HEK293 (cell line): ENCODE data around the gene FBXO9.
A peak's percentile ranks its signal among the peaks of the same experiment; 100 is the strongest.

Source experiments
- CTCF ChIA-PET: fragments of 350-600 bp; formaldehyde crosslinking; extraction: SDS; loops from one replicate; lab custom pipeline; 2021; ENCODE audit warnings: antibody characterized with exemption; lab: Yijun Ruan, JAX
- POLR2A ChIA-PET: fragments of 300-600 bp; formaldehyde crosslinking; extraction: SDS; loops from one replicate; lab custom pipeline; 2020; ENCODE audit warnings: antibody characterized with exemption, inconsistent platforms; lab: Yijun Ruan, JAX
- H3K27ac ChIP-seq: fragments of 200-500 bp; sonication (Bioruptor generic); 2 replicates; pipeline ENCODE4 v1.5.1; 2014; ENCODE audit warnings: low read depth, low read length, control low read depth, inconsistent platforms; ENCODE audit errors: extremely low read depth
- H3K36me3 ChIP-seq, 2 experiments: fragments of 200-500 bp in 1 of 2; sonication (Bioruptor generic) in 1 of 2; 1 replicate in 1 of 2; 2 replicates in 1 of 2; pipeline ENCODE4 v1.5.1; 2014 to 2017; ENCODE audit warnings: inconsistent platforms in 2 of 2, low read length in 2 of 2; ENCODE audit not compliant: control insufficient read depth in 2 of 2, insufficient read depth in 1 of 2
- H3K4me1 ChIP-seq: fragments of 200-500 bp; sonication (Bioruptor generic); 2 replicates; pipeline ENCODE4 v1.5.1; 2014; ENCODE audit warnings: mild to moderate bottlenecking, low read length, inconsistent platforms; ENCODE audit not compliant: control insufficient read depth, insufficient read depth
- H3K4me3 ChIP-seq: 2 replicates; pipeline ENCODE4 v1.5.1; 2011; ENCODE audit warnings: low read depth, mild to moderate bottlenecking, control low read depth, low read length, moderate library complexity
- H3K9me3 ChIP-seq: fragments of 200-500 bp; sonication (Bioruptor generic); 2 replicates; pipeline ENCODE4 v1.5.1; 2014; ENCODE audit warnings: low read depth, low read length, inconsistent platforms; ENCODE audit not compliant: control insufficient read depth, insufficient read depth
- HOXD13 ChIP-seq: sonication (generic); formaldehyde crosslinking; IDR thresholded peaks from 2 replicates; pipeline ENCODE4 v1.8.0; 2022; ENCODE audit warnings: missing genetic modification reagents, borderline replicate concordance
- KLF9 ChIP-seq: fragments of 450-650 bp; formaldehyde crosslinking; IDR thresholded peaks from 2 replicates; pipeline ENCODE4 v1.5.1; 2016; ENCODE audit warnings: missing biosample characterization, missing genetic modification characterization, low read depth
- OSR2 ChIP-seq: fragments of 450-650 bp; formaldehyde crosslinking; IDR thresholded peaks from 2 replicates; pipeline ENCODE4 v1.5.1; 2016; ENCODE audit warnings: missing biosample characterization, missing genetic modification characterization
- PRDM4 ChIP-seq: fragments of 450-650 bp; formaldehyde crosslinking; IDR thresholded peaks from 2 replicates; pipeline ENCODE4 v1.5.1; 2017; ENCODE audit warnings: missing biosample characterization, missing genetic modification characterization
- REPIN1 ChIP-seq: fragments of 450-650 bp; formaldehyde crosslinking; IDR thresholded peaks from 2 replicates; pipeline ENCODE4 v1.5.1; 2017; ENCODE audit warnings: missing biosample characterization, missing genetic modification characterization, low read depth
- SCRT2 ChIP-seq: fragments of 450-650 bp; formaldehyde crosslinking; IDR thresholded peaks from 2 replicates; pipeline ENCODE4 v1.5.1; 2016; ENCODE audit warnings: missing biosample characterization, missing genetic modification characterization
- ZBTB17 ChIP-seq: fragments of 450-650 bp; formaldehyde crosslinking; IDR thresholded peaks from 2 replicates; pipeline ENCODE4 v1.5.1; 2016; ENCODE audit warnings: missing biosample characterization, missing genetic modification characterization
- ZBTB44 ChIP-seq: fragments of 450-650 bp; IDR thresholded peaks from 2 replicates; pipeline ENCODE4 v1.5.1; 2018; ENCODE audit warnings: missing biosample characterization, mild to moderate bottlenecking, missing genetic modification characterization
- ZFP37 ChIP-seq: fragments of 450-650 bp; formaldehyde crosslinking; IDR thresholded peaks from 2 replicates; pipeline ENCODE4 v1.5.1; 2016; ENCODE audit warnings: missing biosample characterization, missing genetic modification characterization
- ZFP41 ChIP-seq: fragments of 450-650 bp; formaldehyde crosslinking; IDR thresholded peaks from 2 replicates; pipeline ENCODE4 v1.5.1; 2016; ENCODE audit warnings: missing biosample characterization, missing genetic modification characterization, borderline replicate concordance
- ZIC2 ChIP-seq: fragments of 450-650 bp; formaldehyde crosslinking; IDR thresholded peaks from 2 replicates; pipeline ENCODE4 v1.5.1; 2016; ENCODE audit warnings: missing biosample characterization, missing genetic modification characterization
- ZNF112 ChIP-seq: fragments of 450-650 bp; formaldehyde crosslinking; IDR thresholded peaks from 2 replicates; pipeline ENCODE4 v1.5.0; 2017; ENCODE audit warnings: missing biosample characterization, missing genetic modification characterization
- ZNF184 ChIP-seq: fragments of 450-650 bp; IDR thresholded peaks from 2 replicates; pipeline ENCODE4 v1.5.1; 2018; ENCODE audit warnings: missing biosample characterization, mild to moderate bottlenecking, missing genetic modification characterization
- ZNF350 ChIP-seq: fragments of 450-650 bp; formaldehyde crosslinking; IDR thresholded peaks from 2 replicates; pipeline ENCODE4 v1.5.0; 2017; ENCODE audit warnings: missing biosample characterization, mild to moderate bottlenecking, missing genetic modification characterization
- ZNF529 ChIP-seq: fragments of 450-650 bp; formaldehyde crosslinking; IDR thresholded peaks from 2 replicates; pipeline ENCODE4 v1.5.1; 2017; ENCODE audit warnings: missing genetic modification characterization, missing biosample characterization; ENCODE audit not compliant: insufficient replicate concordance
- ZNF558 ChIP-seq: fragments of 450-650 bp; formaldehyde crosslinking; IDR thresholded peaks from 2 replicates; pipeline ENCODE4 v1.5.1; 2016; ENCODE audit warnings: missing biosample characterization, missing genetic modification characterization
- ZNF600 ChIP-seq: fragments of 450-650 bp; formaldehyde crosslinking; IDR thresholded peaks from 2 replicates; pipeline ENCODE4 v1.5.1; 2016; ENCODE audit warnings: missing biosample characterization, missing genetic modification characterization
- ZNF621 ChIP-seq: fragments of 450-650 bp; formaldehyde crosslinking; IDR thresholded peaks from 2 replicates; pipeline ENCODE4 v1.5.1; 2017; ENCODE audit warnings: missing biosample characterization, missing genetic modification characterization
- ZNF660 ChIP-seq: fragments of 450-650 bp; IDR thresholded peaks from 2 replicates; pipeline ENCODE4 v1.5.1; 2018; ENCODE audit warnings: missing biosample characterization, mild to moderate bottlenecking, missing genetic modification characterization
- ZNF747 ChIP-seq: fragments of 450-650 bp; formaldehyde crosslinking; IDR thresholded peaks from 2 replicates; pipeline ENCODE4 v1.5.1; 2016; ENCODE audit warnings: missing biosample characterization, missing genetic modification characterization
- ZNF792 ChIP-seq: fragments of 450-650 bp; formaldehyde crosslinking; IDR thresholded peaks from 2 replicates; pipeline ENCODE4 v1.5.1; 2016; ENCODE audit warnings: missing biosample characterization, missing genetic modification characterization
- ZSCAN16 ChIP-seq: fragments of 450-650 bp; formaldehyde crosslinking; IDR thresholded peaks from 2 replicates; pipeline ENCODE4 v1.5.1; 2016; ENCODE audit warnings: missing biosample characterization, missing genetic modification characterization
- TF ChIP-seq, protein P1 (sequence below): fragments of 450-650 bp; formaldehyde crosslinking; IDR thresholded peaks from 2 replicates; pipeline ENCODE4 v1.5.1; 2016; ENCODE audit warnings: missing biosample characterization, missing genetic modification characterization
- TF ChIP-seq, protein P2 (sequence below): fragments of 450-650 bp; formaldehyde crosslinking; IDR thresholded peaks from 2 replicates; pipeline ENCODE4 v1.5.1; 2016; ENCODE audit warnings: missing biosample characterization, missing genetic modification characterization
- TF ChIP-seq, protein P3 (sequence below): fragments of 450-650 bp; formaldehyde crosslinking; IDR thresholded peaks from 2 replicates; pipeline ENCODE4 v1.5.1; 2016; ENCODE audit warnings: missing biosample characterization, missing genetic modification characterization, low read depth

Gene FBXO9

DNA sequence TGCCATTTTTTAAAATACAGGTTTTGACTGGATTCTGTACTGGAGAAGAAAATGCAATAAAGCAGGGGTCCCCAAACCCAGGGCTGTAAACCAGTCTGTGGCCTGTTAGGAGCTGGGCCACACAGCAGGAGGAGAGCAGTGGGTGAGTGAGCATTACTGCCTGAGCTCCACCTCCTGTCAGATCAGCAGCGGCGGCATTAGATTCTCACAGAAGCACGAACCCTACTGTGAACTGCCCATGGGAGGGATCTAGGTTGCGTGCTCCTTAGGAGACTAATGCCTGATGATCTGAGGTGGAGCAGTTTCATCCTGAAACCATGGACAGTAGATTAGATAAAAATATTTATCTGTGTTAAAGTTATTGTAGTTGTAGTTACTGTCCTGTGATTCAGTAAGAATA is 21.1 kb upstream of the FBXO9 start:
- Histone ChIP-seq H3K4me3 (no peak overlapping the region), H3K4me1 (peaks cover 2% of the 10 kb centered on the region; the same call in 1 of the 2 replicates), H3K36me3 (peaks cover 4 to 26% of the 10 kb centered on the region in 2 experiments; a peak in 2 of 3 replicates), H3K9me3 (no peaks in the 10 kb centered on the region), H3K27ac (no peak overlapping the region)
- CTCF ChIA-PET = interaction anchor here (0.7 kb wide), 1 partner anchor 21 kb away, joined by 3 read pairs; the partner anchor contains the start of gene FBXO9
- TF ChIP-seq ZBTB17 (tag by site-specific recombination) = peak; percentile 35; the same call in 1 of the 2 replicates
- TF ChIP-seq ZNF600 (tag by site-specific recombination) = 0 out of 2 replicates have a peak, but pooled peaks have one; percentile 20
- TF ChIP-seq SCRT2 = no peak
- TF ChIP-seq HOXD13 (CRISPR knock-in tag) = no peak
- no peak for TF ChIP-seq ZNF350 (tag by site-specific recombination)
- no peak for TF ChIP-seq ZNF792 (tag by site-specific recombination)
- TF ChIP-seq ZNF621 (tag by site-specific recombination) = no peak
- TF ChIP-seq ZNF529 (tag by site-specific recombination) = no peak
- TF ChIP-seq ZBTB44 (tag by site-specific recombination) = no peak
- TF ChIP-seq, protein P1, sequence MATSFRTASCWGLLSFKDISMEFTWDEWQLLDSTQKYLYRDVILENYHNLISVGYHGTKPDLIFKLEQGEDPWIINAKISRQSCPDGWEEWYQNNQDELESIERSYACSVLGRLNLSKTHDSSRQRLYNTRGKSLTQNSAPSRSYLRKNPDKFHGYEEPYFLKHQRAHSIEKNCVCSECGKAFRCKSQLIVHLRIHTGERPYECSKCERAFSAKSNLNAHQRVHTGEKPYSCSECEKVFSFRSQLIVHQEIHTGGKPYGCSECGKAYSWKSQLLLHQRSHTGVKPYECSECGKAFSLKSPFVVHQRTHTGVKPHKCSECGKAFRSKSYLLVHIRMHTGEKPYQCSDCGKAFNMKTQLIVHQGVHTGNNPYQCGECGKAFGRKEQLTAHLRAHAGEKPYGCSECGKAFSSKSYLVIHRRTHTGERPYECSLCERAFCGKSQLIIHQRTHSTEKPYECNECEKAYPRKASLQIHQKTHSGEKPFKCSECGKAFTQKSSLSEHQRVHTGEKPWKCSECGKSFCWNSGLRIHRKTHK (tag by site-specific recombination) = no peak
- TF ChIP-seq, protein P2, sequence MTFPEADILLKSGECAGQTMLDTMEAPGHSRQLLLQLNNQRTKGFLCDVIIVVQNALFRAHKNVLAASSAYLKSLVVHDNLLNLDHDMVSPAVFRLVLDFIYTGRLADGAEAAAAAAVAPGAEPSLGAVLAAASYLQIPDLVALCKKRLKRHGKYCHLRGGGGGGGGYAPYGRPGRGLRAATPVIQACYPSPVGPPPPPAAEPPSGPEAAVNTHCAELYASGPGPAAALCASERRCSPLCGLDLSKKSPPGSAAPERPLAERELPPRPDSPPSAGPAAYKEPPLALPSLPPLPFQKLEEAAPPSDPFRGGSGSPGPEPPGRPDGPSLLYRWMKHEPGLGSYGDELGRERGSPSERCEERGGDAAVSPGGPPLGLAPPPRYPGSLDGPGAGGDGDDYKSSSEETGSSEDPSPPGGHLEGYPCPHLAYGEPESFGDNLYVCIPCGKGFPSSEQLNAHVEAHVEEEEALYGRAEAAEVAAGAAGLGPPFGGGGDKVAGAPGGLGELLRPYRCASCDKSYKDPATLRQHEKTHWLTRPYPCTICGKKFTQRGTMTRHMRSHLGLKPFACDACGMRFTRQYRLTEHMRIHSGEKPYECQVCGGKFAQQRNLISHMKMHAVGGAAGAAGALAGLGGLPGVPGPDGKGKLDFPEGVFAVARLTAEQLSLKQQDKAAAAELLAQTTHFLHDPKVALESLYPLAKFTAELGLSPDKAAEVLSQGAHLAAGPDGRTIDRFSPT (tag by site-specific recombination) = no peak
- no peak for TF ChIP-seq ZNF747 (tag by site-specific recombination)
- TF ChIP-seq OSR2 (tag by site-specific recombination) = peak; percentile 68
- no peak for TF ChIP-seq KLF9 (tag by site-specific recombination)
- no peak for TF ChIP-seq REPIN1 (tag by site-specific recombination)
- TF ChIP-seq ZNF184 (tag by site-specific recombination) = no peak
- no peak for TF ChIP-seq ZNF558 (tag by site-specific recombination)
- TF ChIP-seq ZNF660 (tag by site-specific recombination) = 0 out of 2 replicates have a peak, but pooled peaks have one; percentile 23
- TF ChIP-seq, protein P3, sequence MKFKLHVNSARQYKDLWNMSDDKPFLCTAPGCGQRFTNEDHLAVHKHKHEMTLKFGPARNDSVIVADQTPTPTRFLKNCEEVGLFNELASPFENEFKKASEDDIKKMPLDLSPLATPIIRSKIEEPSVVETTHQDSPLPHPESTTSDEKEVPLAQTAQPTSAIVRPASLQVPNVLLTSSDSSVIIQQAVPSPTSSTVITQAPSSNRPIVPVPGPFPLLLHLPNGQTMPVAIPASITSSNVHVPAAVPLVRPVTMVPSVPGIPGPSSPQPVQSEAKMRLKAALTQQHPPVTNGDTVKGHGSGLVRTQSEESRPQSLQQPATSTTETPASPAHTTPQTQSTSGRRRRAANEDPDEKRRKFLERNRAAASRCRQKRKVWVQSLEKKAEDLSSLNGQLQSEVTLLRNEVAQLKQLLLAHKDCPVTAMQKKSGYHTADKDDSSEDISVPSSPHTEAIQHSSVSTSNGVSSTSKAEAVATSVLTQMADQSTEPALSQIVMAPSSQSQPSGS (tag by site-specific recombination) = no peak
- no peak for TF ChIP-seq PRDM4 (tag by site-specific recombination)
- no peak for TF ChIP-seq ZSCAN16
- TF ChIP-seq ZFP41 (tag by site-specific recombination) = no peak
- TF ChIP-seq ZIC2 (tag by site-specific recombination) = peak; percentile 97
- TF ChIP-seq ZNF112 (tag by site-specific recombination) = no peak
- TF ChIP-seq ZFP37 (tag by site-specific recombination) = no peak
- POLR2A ChIA-PET = interaction anchor here (1.1 kb wide), 1 partner anchor 49 kb away, joined by 5 read pairs; the partner anchor contains the start of gene GSTA4
